ENCODE data around the gene NUPR2.
"Not testable (repeated sequence)": the region's sequence is repeated elsewhere in the genome, so short reads cannot be mapped to it uniquely, and the experiment has no call there.

GRCh38 chr7:56066376-56066775, 49.8 kb downstream of the NUPR2 start:
- not testable (repeated sequence) for TF ChIP-seq TAF1, POLR2A, POLR2AphosphoS5, SPI1 (IDR thresholded peaks at IDR 0.05; ENCODE audit: low read depth, low read length)

Data from GM12891 (cell line).